Stimulated activated CD8-positive, alpha-beta memory T cell treated with anti-CD3 and anti-CD28 coated beads, Interleukin-4, amount 100 ng/mL, for 48 hours (primary cell): ENCODE measurements around the gene FXYD5.
"Not testable (repeated sequence)": the region's sequence is repeated elsewhere in the genome, so short reads cannot be mapped to it uniquely, and the experiment has no call there.

Source experiments
- DNase-seq: peaks from one replicate; pipeline ENCODE4 v3.0.0-alpha.2; 2020

The FXYD5 gene

GRCh38 chr19:35140207-35140961 is 14.2 kb upstream of the FXYD5 start:
- no peak for DNase-seq

- peak; percentile 98 for DNase-seq
These were observed 13.3 kb upstream of the FXYD5 start for GRCh38 chr19:35140962-35141836.

GRCh38 chr19:35141837-35142605 is 12.5 kb upstream of the FXYD5 start:
- DNase-seq, result no peak

- DNase-seq, result peak; percentile 82
These were observed 11.8 kb upstream of the FXYD5 start for GRCh38 chr19:35142606-35143230.

GRCh38 chr19:35143231-35143715 is 11.3 kb upstream of the FXYD5 start, which contains the start of gene FXYD7:
Gene FXYD7, plus strand, starts transcription at chr19:35143255. Its CDS starts 79 bp downstream, at chr19:35143334.
- no peak for DNase-seq

GRCh38 chr19:35143818-35144217 is 10.7 kb upstream of the FXYD5 start:
- DNase-seq, result no peak

- no peak for DNase-seq
These were observed 10.3 kb upstream of the FXYD5 start for GRCh38 chr19:35144259-35144599.

GRCh38 chr19:35144600-35145436 is 9.7 kb upstream of the FXYD5 start:
- DNase-seq, result no peak

- no peak for DNase-seq
These were observed 7.6 kb upstream of the FXYD5 start for GRCh38 chr19:35146746-35147459.

GRCh38 chr19:35149463-35149862 is 5.1 kb upstream of the FXYD5 start:
- DNase-seq, result no peak

GRCh38 chr19:35150445-35150844 is 4.1 kb upstream of the FXYD5 start:
- no peak for DNase-seq

GRCh38 chr19:35151273-35152065 is 3.1 kb upstream of the FXYD5 start:
- DNase-seq, result no peak

- not testable (repeated sequence) for DNase-seq
These were observed 1.4 kb upstream of the FXYD5 start for GRCh38 chr19:35153129-35153522.

GRCh38 chr19:35153701-35154524 is 622 bp upstream of the FXYD5 start:
- peak; percentile 87 for DNase-seq

GRCh38 chr19:35155441-35155840 is 906 bp downstream of the FXYD5 start:
- DNase-seq, result peak; percentile 62

- DNase-seq, result no peak
These were observed 1.6 kb downstream of the FXYD5 start for GRCh38 chr19:35155981-35156672.

GRCh38 chr19:35156673-35157014 is 2.1 kb downstream of the FXYD5 start:
- DNase-seq, result no peak

GRCh38 chr19:35157431-35157830 is 2.9 kb downstream of the FXYD5 start:
- no peak for DNase-seq

GRCh38 chr19:35159606-35160005 is 5.1 kb downstream of the FXYD5 start:
- DNase-seq, result no peak
